ENCODE results near the gene DUS1L. TPM values are rescaled to one million over a fixed set of nuclear protein-coding genes. Genes with fewer than 3 reads are reported as not detected.

The DUS1L gene
- total and polyA plus RNA-seq, 2 donors (not counting 1 experiment from before 2014, with no cell fraction given), result 109 to 241 TPM

DNA sequence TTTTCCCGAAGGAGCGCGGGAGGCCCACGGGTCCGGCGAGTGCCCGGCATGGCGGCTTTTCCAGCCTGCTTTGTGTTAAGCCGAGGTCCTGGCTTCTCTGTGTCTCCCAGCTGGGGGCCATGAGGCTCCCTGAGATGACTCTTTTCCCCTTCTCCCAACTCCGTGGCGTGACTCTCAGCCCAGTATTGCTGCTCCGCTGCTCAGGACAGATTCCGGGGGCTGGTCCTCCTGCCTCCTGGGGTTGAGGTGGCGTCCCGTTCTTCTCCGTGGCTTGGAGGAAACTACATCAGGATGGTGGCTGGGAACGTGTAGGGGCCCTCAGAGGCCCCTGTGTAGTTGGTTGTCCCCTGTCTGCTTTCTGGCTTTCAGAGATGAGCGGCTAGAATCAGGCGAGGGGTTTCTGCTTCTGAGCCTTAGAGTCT, 13.0 kb downstream of the DUS1L start:
- Histone ChIP-seq H2AFZ (ENCODE audit: insufficient read depth, low read depth, low read length, poor library complexity, severe bottlenecking) (no peak overlapping the region), H3K9me3 (ENCODE audit: control extremely low read depth in 1 of 3, control insufficient read depth in 2 of 3, insufficient read depth in 1 of 3, low read length in 2 of 3) (no peaks in the 10 kb centered on the region), H3K27me3 (replicated peaks in 1 of 4; ENCODE audit: control extremely low read depth in 1 of 4, control insufficient read depth in 3 of 4, insufficient read depth in 4 of 4, low read length in 3 of 4) (no peaks in the 10 kb centered on the region), H3K9ac (ENCODE audit: low read length) (peak overlapping the region; percentile 76), H3K4me2 (replicated peaks; ENCODE audit: low read depth, low read length, poor library complexity, severe bottlenecking) (peak overlapping the region; percentile 99), H3K79me2 (ENCODE audit: control insufficient read depth, insufficient read depth, low read length) (peaks cover 29% of the 10 kb centered on the region), H4K20me1 (ENCODE audit: control insufficient read depth, insufficient read depth, low read length, poor library complexity, severe bottlenecking) (peaks cover 19% of the 10 kb centered on the region), H3K27ac (ENCODE audit: low read length in 2 of 2) (peak overlapping the region in 1 of 2 donors; percentile 23), H3K4me1 (ENCODE audit: control insufficient read depth in 2 of 2, insufficient read depth in 2 of 2, low read length in 2 of 2) (peaks cover 20 to 34% of the 10 kb centered on the region in 2 donors), H3K36me3 (replicated peaks in 1 of 2; ENCODE audit: control extremely low read depth in 1 of 2, control insufficient read depth in 1 of 2, extremely low read depth in 1 of 2, insufficient read depth in 2 of 2, low read length in 1 of 2) (peaks cover 0 to 27% of the 10 kb centered on the region in 2 experiments), H3K4me3 (ENCODE audit: control extremely low read depth in 1 of 5, extremely low read depth in 1 of 5, insufficient read depth in 1 of 5, low read depth in 2 of 5, low read length in 4 of 5) (peak overlapping the region in 4 of 5 experiments; percentile 59 to 88 (median 70))
- ATAC-seq (ENCODE audit: low read depth), result no peak
- TF ChIP-seq, protein P1, sequence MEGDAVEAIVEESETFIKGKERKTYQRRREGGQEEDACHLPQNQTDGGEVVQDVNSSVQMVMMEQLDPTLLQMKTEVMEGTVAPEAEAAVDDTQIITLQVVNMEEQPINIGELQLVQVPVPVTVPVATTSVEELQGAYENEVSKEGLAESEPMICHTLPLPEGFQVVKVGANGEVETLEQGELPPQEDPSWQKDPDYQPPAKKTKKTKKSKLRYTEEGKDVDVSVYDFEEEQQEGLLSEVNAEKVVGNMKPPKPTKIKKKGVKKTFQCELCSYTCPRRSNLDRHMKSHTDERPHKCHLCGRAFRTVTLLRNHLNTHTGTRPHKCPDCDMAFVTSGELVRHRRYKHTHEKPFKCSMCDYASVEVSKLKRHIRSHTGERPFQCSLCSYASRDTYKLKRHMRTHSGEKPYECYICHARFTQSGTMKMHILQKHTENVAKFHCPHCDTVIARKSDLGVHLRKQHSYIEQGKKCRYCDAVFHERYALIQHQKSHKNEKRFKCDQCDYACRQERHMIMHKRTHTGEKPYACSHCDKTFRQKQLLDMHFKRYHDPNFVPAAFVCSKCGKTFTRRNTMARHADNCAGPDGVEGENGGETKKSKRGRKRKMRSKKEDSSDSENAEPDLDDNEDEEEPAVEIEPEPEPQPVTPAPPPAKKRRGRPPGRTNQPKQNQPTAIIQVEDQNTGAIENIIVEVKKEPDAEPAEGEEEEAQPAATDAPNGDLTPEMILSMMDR (IDR thresholded peaks at IDR 0.05), result no peak
- TF ChIP-seq EZH2 (IDR thresholded peaks at IDR 0.05; ENCODE audit: borderline replicate concordance, insufficient read depth, low read depth, low read length, poor library complexity, severe bottlenecking), result no peak
- no peaks in the 10 kb centered on the region for H3K9me3 Mint-ChIP-seq (ENCODE audit: insufficient read depth)
- 45% methylated on average over 19 of the region's 19 CpGs for WGBS (ENCODE audit: insufficient coverage)
- peaks cover 12% of the 10 kb centered on the region for H3K4me1 Mint-ChIP-seq
- no peak for DNase-seq
- peak overlapping the region; percentile 80 for H3K4me3 Mint-ChIP-seq
- intact Hi-C loops (cut with micrococcal nuclease), result no loop called here
- ChIA-PET POLR2A (interaction anchor here (1.9 kb wide), 2 partner anchors 15 to 46 kb away, joined by 5 to 6 read pairs; partner anchors contain the start of genes DCXR and FASN), CTCF (no interaction called here)
- no peaks in the 10 kb centered on the region for H3K27me3 Mint-ChIP-seq
- H3K27ac Mint-ChIP-seq, result peak overlapping the region; percentile 32
